ENCODE data around the gene DFFA.
A peak's percentile ranks its signal among the peaks of the same experiment; 100 is the strongest.
"Not testable (repeated sequence)": the region's sequence is repeated elsewhere in the genome, so short reads cannot be mapped to it uniquely, and the experiment has no call there.

Gene DFFA

GRCh38 chr1:10507111-10507879 lies 35.0 kb upstream of the DFFA start:
- Histone ChIP-seq H3K4me3 (ENCODE audit: low read depth, low read length) (no peak overlapping the region), H3K36me3 (replicated peaks) (no peaks in the 10 kb centered on the region), H3K27me3 (replicated peaks) (no peaks in the 10 kb centered on the region), H3K27ac (no peak overlapping the region)
- TF ChIP-seq CTCF (IDR thresholded peaks at IDR 0.05; ENCODE audit: low read depth, low read length, missing control alignments) = peak; percentile 93
- in situ Hi-C loops (cut with HindIII; ENCODE audit: low pct_ligation_motif_present, low sequenced_read_pairs) = no loop called here
- DNase-seq = peak; percentile 74

GRCh38 chr1:10506677-10507047 lies 34.3 kb upstream of the DFFA start:
- Histone ChIP-seq H3K27ac (no peak overlapping the region), H3K36me3 (replicated peaks) (no peaks in the 10 kb centered on the region), H3K4me3 (ENCODE audit: low read depth, low read length) (no peak overlapping the region), H3K27me3 (replicated peaks) (no peaks in the 10 kb centered on the region)
- DNase-seq = no peak
- in situ Hi-C loops (cut with HindIII; ENCODE audit: low pct_ligation_motif_present, low sequenced_read_pairs) = no loop called here
- no peak for TF ChIP-seq CTCF (IDR thresholded peaks at IDR 0.05; ENCODE audit: low read depth, low read length, missing control alignments)

- H3K27me3 ChIP-seq (replicated peaks); H3K4me3 ChIP-seq (ENCODE audit: low read depth, low read length); DNase-seq; H3K27ac ChIP-seq; in situ Hi-C loops (cut with HindIII; ENCODE audit: low pct_ligation_motif_present, low sequenced_read_pairs); H3K36me3 ChIP-seq (replicated peaks): not testable (repeated sequence)
Measured at GRCh38 chr1:10506046-10506676, 33.8 kb upstream of the DFFA start.

- H3K36me3 ChIP-seq (replicated peaks) = no peaks in the 10 kb centered on the region
- no peak overlapping the region for H3K27ac ChIP-seq
- in situ Hi-C loops (cut with HindIII; ENCODE audit: low pct_ligation_motif_present, low sequenced_read_pairs) = no loop called here
- no peak for TF ChIP-seq CTCF (IDR thresholded peaks at IDR 0.05; ENCODE audit: low read depth, low read length, missing control alignments)
- H3K27me3 ChIP-seq (replicated peaks) = no peaks in the 10 kb centered on the region
- H3K4me3 ChIP-seq (ENCODE audit: low read depth, low read length) = no peak overlapping the region
- DNase-seq = no peak
Measured at GRCh38 chr1:10504249-10504648, 31.9 kb upstream of the DFFA start.

GRCh38 chr1:10502206-10502605 lies 29.9 kb upstream of the DFFA start:
- no peak for TF ChIP-seq CTCF (IDR thresholded peaks at IDR 0.05; ENCODE audit: low read depth, low read length, missing control alignments)
- Histone ChIP-seq H3K36me3 (replicated peaks) (no peaks in the 10 kb centered on the region), H3K4me3 (ENCODE audit: low read depth, low read length) (no peak overlapping the region), H3K27ac (no peak overlapping the region), H3K27me3 (replicated peaks) (no peaks in the 10 kb centered on the region)
- no peak for DNase-seq
- in situ Hi-C loops (cut with HindIII; ENCODE audit: low pct_ligation_motif_present, low sequenced_read_pairs) = no loop called here

GRCh38 chr1:10498231-10498630 lies 25.9 kb upstream of the DFFA start:
- Histone ChIP-seq H3K27me3 (replicated peaks) (no peaks in the 10 kb centered on the region), H3K27ac (no peak overlapping the region), H3K4me3 (ENCODE audit: low read depth, low read length) (no peak overlapping the region), H3K36me3 (replicated peaks) (peaks cover 14% of the 10 kb centered on the region)
- no peak for DNase-seq
- TF ChIP-seq CTCF (IDR thresholded peaks at IDR 0.05; ENCODE audit: low read depth, low read length, missing control alignments) = no peak
- in situ Hi-C loops (cut with HindIII; ENCODE audit: low pct_ligation_motif_present, low sequenced_read_pairs) = no loop called here

All from brain microvascular endothelial cell (primary cell).